ENCODE measurements around the gene KDM4B.

The KDM4B gene

DNA sequence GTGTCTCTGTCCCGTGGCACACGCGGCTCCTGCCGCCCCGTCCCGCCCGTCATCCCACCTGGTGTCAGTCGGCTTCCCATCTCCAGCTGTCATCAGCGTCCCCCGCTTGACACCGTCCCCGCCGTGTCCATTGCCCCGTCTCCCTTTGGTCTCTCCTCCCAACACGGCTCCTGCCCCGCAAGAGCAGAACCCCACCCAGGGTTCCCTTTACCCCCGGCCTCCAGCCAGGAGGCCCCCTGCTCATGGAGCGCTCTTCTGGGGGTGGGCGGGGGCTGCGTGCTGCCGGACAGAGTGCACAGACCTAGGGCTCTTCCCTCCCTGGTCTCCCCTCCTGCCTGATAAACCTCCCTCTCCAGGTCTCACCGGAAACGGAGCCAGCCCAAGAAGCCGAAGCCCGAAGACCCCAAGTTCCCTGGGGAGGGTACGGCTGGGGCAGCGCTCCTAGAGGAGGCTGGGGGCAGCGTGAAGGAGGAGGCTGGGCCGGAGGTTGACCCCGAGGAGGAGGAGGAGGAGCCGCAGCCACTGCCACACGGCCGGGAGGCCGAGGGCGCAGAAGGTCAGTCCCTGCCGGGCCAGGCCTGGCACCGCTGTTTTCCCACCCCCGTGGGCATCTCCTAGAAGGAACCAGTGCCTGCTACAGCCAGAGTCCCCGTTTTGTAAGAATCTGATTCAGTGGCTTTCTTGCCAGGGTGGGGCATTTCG, 150.5 kb downstream of the KDM4B start:
- no peak for DNase-seq (ENCODE audit: low read depth in 1 of 2, low spot score in 1 of 2)

- no peak for DNase-seq (ENCODE audit: low read depth in 1 of 2, low spot score in 1 of 2)
These were observed 151.4 kb downstream of the KDM4B start for GRCh38 chr19:5120321-5120720.

DNA sequence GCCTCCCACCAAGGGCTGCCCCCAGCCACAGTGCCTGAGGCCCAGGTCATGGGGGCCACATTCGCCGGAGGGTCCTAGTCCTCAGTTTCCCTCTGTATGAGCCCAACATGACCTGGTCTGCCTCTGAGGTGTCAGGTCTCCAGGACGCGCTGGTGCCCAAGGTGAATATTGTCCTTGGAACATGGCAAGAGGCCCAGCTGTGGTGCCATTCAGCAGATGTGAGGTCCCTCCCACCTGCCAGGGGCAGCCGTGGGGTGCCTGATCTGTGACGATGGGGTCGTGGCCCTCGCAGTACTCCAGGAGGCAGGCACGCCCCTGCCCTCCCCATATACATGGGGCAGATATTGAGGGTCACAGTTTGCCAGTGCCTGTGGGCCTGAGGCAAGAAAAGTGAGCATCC, 151.9 kb downstream of the KDM4B start:
- no peak for DNase-seq (ENCODE audit: low read depth in 1 of 2, low spot score in 1 of 2)

DNA sequence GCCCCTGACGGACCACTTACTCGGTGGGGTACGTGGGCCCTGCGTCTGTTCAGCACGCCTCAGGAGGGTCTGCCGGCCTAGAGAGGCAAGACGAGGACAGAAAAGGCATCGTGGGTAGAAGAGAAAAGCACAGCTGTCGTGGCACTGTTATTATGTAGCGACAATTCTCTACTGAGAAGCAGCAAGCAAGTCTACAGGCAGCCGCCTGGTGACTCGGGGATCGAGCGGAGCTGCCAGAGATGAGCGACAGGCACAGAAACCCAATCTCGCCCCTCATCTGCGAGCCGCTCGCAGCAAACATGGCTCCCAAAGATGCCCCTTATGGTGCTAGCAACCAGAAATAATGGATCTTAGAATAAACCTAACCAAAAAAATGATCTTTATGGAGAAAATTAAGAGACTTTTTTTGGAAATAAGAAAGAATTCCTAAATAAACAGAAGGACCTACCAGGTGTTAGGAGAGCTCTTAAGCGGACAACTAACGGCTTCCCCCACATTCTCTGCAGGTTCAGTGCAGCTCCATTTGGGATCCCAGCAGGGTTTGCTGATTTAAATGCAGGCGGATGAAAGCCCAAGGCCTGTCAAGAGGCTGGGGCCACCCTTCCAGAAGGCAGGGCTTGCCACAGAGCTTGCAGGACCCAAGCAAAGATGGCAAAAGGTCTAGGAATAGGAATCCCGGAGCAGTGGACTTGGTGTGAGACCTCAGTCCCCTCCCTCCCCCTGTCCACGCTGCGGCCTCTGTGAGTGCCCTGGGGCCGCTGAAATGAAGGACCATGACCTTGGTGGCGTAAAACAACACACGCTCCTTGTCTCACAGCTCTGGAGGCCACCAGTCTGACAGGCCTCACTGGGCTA, 152.6 kb downstream of the KDM4B start:
- no peak for DNase-seq (ENCODE audit: low read depth in 1 of 2, low spot score in 1 of 2)

DNA sequence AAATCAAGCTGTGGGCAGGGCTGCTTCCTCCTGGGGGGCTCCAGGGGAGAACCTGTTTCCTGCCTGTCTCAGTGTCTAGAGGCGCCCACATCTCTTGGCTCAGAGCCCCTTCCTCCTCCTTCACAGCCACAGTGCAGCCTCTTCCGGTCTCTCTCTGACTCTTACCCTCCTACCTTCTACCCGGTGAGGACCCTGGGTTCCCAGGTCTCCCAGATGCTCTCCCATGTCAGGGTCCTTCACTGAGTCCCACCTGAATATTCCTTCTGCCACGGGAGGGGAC, 153.1 kb downstream of the KDM4B start:
- no peak for DNase-seq (ENCODE audit: low read depth in 1 of 2, low spot score in 1 of 2)

DNA sequence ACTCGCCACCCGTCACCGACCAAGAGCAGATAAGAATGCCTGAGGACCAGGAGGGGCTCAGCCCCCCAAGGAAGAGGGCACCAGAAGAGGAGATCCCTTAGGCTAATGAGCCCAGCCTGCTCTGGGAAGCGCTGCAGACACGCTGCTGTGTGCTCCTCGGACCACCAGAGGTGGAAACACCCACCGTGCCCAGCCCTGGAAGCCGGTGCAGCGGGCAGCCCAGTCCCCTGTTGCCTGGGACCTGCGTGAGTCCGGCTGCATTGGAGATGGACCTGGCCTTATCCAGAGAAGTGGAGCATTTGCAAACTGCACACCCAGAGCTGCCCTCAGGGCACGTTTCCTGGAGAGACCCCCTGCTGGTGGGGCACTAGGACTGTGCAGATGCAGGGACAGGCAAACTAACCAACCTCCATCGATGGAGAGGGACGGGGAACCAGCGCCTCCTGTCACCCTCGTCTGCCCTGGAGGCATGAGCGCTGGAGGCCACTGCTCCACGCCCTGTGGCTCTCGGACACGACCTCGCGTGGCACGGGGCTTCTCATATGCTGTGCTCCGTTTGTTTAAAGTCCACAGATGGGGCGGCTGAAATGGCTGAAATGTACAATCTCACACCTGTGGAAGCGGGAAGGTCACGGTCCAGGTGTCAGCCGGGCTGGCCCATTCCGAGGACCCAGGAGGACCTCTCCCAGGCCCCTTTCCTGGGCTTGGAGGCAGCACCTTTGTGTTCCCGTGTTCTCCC, 153.9 kb downstream of the KDM4B start:
- no peak for DNase-seq (ENCODE audit: low read depth in 1 of 2, low spot score in 1 of 2)

DNA sequence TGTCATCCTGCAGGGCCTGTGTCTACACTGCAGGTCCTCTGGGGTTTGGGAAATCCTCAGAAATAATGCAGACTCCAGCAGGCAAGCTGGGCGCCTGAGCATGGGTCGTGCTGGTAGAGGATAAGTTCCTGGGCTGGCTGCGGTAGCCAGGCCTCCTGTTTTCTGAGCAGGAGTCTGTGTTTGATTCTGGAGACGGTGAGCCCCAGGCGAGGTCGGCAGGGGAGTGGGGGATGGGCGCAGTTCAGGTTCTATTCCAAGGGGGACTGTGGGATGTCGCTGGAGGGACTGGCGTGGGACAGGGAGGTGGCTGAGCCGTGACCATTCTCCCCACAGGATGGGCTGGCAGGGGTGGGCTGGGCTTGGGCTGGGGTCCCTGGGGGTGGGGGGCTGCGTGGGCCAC, 154.7 kb downstream of the KDM4B start:
- no peak for DNase-seq (ENCODE audit: low read depth in 1 of 2, low spot score in 1 of 2)

GRCh38 chr19:5124111-5124855, 155.4 kb downstream of the KDM4B start:
- no peak for DNase-seq (ENCODE audit: low read depth in 1 of 2, low spot score in 1 of 2)

DNA sequence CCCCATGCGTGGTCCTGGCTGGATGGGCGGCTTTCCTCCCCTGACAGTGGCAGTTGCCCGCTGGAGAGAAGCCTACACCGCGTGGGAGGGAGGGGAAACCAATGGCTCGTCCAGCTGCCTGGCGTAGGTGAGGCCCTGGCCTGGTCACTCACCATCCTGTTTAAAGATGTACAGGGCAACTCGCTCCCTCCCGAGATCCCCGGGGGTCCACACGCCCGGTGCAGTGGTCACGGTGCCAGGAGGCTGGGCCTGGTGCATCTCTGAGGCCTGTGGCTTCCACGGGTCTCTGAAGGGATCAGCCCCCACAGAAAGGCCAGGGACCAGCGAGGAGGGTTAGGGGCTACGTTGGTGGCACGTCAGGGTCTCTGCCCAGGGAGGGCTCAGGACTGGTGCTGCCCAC, 156.5 kb downstream of the KDM4B start:
- no peak for DNase-seq (ENCODE audit: low read depth in 1 of 2, low spot score in 1 of 2)

GRCh38 chr19:5125797-5126497, 157.0 kb downstream of the KDM4B start:
- DNase-seq (ENCODE audit: low read depth in 1 of 2, low spot score in 1 of 2): no peak

GRCh38 chr19:5126498-5127223, 157.7 kb downstream of the KDM4B start:
- DNase-seq (ENCODE audit: low read depth in 1 of 2, low spot score in 1 of 2): no peak

DNA sequence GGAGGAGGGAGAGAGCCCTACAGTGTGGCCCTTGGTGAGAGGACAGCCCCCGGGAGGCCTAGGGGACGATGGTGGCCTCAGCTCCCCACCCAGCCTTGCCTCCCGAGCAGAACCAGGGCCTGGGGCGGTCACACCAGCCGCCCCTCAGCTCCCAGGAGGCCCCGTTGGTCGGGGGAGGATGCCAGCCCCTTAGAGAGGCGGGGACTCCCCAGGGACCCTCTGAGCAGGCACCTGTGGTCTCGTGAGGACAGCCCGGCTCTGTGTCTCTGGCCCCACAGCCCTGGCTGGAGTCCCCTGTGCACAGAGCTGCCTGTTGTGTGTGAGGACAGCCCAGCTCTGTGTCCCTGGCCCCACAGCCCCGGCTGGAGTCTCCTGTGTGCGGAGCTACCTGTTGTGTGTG, 158.8 kb downstream of the KDM4B start:
- no peak for DNase-seq (ENCODE audit: low read depth in 1 of 2, low spot score in 1 of 2)

- DNase-seq (ENCODE audit: low read depth in 1 of 2, low spot score in 1 of 2): no peak
These were observed 159.5 kb downstream of the KDM4B start for GRCh38 chr19:5128251-5128935.

GRCh38 chr19:5128936-5129389, 160.1 kb downstream of the KDM4B start:
- no peak for DNase-seq (ENCODE audit: low read depth in 1 of 2, low spot score in 1 of 2)

DNA sequence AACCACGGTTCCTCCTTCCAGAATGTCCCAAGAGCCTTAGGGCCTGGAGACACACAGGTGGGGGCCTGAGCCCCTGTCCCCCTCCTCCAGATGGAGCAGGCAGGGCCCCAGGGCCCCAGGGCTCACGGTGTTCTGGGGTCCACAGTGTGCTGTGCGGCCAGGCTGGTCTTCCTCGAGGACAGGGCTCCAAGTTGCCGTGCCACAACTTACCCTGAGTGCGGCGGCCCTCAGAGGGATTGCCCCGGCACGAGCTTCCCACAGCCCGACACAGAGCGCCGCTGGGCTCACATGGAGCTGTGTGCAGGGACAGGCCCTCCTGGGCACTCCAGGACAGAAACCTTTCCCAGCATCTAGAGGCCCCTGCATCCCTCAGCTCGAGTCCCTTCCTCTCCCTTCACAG, 160.8 kb downstream of the KDM4B start:
- no peak for DNase-seq (ENCODE audit: low read depth in 1 of 2, low spot score in 1 of 2)

DNA sequence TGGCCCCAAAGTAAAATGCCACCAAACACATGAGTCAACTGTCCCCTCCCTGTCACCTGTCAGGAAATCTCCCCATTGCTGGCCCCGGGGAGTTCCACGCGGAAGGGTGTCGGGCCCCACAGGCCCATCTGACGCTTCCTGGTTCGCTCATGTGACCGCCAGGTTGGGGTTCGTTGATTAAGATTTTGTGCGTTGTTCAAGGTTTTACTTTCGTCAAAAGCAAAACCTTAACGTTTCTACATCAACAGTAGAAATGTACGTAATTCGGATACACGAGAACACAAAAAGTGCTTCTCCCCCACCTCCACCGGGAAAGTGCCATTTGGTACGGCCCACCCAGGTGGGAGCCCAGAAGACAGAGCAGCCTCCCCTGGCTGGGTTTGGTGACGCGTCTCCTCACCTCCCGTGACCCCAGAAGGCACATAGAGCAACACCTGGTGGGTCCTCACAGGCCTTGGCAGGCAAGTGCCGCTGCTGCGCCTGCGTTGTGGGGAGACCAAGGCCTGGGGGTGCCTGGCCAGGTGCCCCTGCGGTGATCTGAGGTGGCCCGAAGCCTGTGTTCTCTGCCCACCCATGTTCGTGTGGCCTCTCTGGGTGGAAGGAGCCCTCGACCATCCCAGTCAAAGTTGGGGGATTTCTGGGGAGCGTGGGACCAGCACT, 161.6 kb downstream of the KDM4B start:
- peak in 1 of 2 donors; percentile 38 for DNase-seq (ENCODE audit: low read depth in 1 of 2, low spot score in 1 of 2)

DNA sequence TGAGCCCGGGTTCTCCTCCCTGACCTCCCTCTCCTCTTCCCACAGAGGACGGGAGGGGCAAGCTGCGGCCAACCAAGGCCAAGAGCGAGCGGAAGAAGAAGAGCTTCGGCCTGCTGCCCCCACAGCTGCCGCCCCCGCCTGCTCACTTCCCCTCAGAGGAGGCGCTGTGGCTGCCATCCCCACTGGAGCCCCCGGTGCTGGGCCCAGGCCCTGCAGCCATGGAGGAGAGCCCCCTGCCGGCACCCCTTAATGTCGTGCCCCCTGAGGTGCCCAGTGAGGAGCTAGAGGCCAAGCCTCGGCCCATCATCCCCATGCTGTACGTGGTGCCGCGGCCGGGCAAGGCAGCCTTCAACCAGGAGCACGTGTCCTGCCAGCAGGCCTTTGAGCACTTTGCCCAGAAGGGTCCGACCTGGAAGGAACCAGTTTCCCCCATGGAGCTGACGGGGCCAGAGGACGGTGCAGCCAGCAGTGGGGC, 162.2 kb downstream of the KDM4B start:
- no peak for DNase-seq (ENCODE audit: low read depth in 1 of 2, low spot score in 1 of 2)

- no peak for DNase-seq (ENCODE audit: low read depth in 1 of 2, low spot score in 1 of 2)
These were observed 162.7 kb downstream of the KDM4B start for GRCh38 chr19:5131506-5132205.

All from activated T-helper 1 cell treated with anti-CD3 and anti-CD28 coated beads, Interleukin-2, amount 50 U/mL, for 16 hours (primary cell).